HG02884 (cell line): ENCODE data around the gene CNN3.

Experiments used
- ATAC-seq: cut with Tn5 transposase; IDR thresholded peaks from one replicate; pipeline ENCODE4 v1.9.1; 2021; ENCODE audit warnings: mild to moderate bottlenecking, moderate library complexity; ENCODE audit not compliant: unreplicated experiment

The CNN3 gene

DNA sequence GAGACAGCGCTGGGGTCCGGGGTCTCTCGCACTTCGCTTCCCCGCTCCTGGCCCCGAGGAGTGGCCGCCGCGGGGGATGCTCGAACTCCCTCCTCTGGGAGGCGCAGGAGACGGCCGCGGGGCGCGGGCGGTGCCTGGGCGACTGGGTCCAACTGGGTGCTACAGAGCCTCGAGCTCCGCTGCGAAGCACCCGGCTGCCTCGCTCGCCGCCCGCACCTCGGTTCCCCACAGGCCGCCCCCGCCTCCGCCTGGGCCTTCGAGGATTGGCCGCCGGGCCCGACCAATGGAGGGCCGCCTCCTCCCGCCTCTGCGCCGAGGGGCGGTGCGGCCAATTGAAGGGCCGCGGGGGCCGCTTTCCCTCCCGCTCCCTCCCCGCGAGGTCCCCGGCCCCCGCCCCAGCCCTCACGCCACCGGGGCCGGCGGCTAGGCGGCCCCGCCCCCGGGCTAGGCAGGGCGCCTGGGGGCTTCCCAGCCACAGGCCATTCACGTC is at the start of gene CNN3:
Gene CNN3, minus strand, starts transcription at position 196 of the 490 bp plus-strand sequence. CDS start 216 bp downstream, outside the sequence.
- ATAC-seq, result peak; percentile 82

- no peak for ATAC-seq
Measured at GRCh38 chr1:94974824-94975223, 47.9 kb upstream of the CNN3 start.

GRCh38 chr1:94974241-94974640 is 47.3 kb upstream of the CNN3 start:
- ATAC-seq, result no peak

- ATAC-seq, result no peak
Measured at GRCh38 chr1:94973309-94973922, 46.5 kb upstream of the CNN3 start.

DNA sequence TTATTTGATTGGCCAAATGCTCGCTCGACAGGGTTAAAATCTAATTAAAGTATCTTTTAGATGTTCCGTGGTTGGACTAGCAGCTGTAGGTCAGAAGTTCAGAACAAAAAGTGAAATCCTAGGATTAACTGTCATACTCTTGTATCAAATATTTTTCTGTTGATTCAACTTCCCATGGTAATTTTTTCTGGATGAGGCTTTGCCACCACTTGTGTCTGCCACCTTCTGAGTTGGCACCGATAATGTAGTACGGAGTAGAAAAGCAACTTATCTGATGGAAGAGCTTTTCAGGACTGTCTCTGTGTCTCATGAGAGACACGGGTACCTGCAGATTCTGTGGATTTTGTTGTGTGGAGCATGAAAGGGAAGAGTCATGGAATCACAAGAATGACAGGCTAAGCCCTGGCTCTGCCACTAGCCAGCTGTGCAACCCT is 44.6 kb upstream of the CNN3 start:
- no peak for ATAC-seq

DNA sequence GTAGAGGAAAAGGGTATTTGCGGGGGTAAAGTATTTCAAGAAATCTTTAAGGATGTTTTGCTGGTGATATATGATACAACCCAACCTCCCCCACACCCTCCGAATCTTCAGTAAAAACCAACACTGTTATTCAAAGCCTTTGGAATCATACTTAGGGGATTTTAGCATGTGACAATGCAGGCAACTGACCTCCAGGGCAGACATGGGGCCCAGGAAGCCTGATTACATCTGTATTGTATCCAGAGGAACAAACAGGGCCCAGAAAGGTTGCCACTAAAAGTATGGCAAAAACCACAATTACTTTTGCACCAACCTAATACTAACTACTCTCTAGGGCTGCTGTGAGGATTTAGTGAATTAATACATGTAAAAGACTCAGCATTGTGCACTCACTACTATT is 43.9 kb upstream of the CNN3 start:
- ATAC-seq, result no peak

- no peak for ATAC-seq
Measured at GRCh38 chr1:94969137-94969536, 42.2 kb upstream of the CNN3 start.

DNA sequence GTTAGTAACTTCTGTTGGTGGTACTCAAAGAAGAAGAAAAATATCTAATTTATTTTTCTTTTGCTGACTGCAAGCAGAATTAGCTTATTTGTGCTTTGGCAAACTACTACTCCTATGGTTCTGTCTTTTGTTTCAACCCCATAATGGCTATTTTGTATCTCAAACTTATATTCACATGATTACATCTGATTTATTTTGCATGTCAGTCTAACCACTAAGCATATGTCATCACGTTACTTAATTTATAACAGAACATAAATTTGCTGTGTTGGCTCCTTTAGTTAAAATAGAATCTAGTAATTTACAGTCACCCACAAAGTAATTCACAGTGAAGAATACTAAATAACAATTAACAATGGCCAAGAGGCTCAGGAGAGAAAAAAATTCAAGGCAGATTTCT is 39.1 kb upstream of the CNN3 start:
- no peak for ATAC-seq

DNA sequence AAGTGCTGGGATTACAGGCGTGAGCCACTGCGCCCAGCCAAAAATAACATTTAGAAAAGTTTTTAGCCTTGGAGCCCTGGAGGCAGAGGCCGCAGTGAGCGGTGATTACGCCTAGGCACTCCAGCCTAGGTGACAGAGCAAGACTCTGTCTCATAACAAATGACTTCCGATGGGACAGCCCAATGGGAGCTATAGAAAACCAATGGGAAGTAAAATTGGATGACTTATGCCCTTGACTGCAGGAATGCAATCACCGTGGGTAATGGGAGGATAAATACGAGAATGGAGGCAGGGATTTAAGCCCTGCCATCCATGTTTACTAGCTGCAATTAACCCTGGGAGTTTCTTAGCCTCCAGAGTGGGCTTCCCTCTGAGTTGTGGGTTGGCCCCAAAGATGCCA is 37.0 kb upstream of the CNN3 start:
- no peak for ATAC-seq

DNA sequence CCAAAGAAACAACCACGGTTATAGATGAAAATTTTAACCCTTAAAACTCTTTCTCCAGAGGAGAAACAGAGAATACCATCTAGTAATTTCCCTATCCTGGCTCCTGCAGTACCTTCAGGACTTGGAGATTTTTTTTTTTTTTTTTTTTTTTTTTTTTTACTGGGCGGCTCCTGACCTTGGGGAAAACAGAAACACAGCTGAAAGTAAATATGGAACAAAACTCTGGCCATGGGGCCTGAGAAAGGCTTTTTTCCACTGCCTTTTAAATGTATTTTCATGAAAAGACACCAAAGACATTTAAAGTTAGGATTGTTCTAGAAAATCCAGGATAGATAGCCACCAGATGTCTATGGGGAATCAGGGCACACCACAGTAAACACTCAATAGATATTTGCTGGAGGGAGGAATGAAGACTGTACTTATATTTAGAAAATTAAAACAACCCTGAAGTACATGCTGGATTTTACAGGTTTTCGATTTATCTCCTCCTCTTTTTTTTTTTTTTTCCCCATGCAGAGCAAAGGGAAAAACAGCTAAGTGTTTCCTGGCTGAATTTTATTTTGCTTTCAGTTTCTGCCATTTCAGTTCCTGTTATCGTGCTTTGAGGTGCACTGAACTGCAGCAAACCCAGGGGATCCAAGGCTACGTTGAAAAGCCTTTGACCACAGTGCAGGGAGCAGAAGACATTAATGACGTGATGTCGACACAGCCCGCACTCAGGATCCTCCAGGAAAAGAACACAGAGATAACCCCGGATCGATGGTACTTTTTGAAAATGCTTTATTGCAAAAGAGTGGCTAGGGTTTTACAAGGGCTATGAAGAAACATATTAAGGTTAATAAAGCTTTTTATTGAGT is 35.7 kb upstream of the CNN3 start:
- peak; percentile 95 for ATAC-seq

DNA sequence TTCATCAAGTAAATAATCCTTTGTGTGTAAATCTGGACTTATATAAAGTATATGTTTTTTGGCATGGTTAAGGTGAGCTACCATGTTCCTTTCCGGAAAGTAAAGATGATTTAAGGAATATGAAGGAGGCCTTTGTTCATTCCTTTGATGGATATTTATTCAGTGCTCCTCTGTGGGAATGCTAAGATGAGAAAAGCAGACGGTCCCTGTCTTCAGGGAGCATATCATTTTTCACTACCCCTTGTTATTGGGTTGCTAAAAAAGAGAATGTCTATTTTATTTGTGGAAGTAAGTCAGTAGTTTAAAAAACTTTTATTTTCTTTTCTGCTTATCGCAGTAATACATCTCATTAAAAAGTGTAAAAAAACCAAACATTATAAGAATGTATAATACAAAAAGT is 35.1 kb upstream of the CNN3 start:
- ATAC-seq, result no peak

DNA sequence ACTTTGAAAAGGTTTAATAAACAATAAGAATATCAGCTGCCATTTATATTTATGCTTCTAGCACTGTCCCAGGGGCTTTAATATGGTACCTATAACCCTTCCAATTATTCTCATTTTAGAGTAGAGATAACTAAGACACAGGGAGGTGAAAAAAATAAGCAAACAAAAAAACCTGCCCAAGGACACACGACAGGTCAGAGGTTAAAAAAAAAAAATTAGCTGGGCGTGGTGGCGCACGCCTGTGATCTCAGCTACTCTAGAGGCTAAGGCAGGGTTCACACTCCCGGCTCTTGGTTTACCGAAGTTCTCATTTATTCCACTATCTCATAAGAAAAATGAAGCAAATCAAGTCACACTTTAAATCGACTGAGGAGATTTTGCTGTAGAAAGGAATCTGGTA is 34.7 kb upstream of the CNN3 start:
- no peak for ATAC-seq

- ATAC-seq, result no peak
Measured at GRCh38 chr1:94958081-94958480, 31.2 kb upstream of the CNN3 start.

DNA sequence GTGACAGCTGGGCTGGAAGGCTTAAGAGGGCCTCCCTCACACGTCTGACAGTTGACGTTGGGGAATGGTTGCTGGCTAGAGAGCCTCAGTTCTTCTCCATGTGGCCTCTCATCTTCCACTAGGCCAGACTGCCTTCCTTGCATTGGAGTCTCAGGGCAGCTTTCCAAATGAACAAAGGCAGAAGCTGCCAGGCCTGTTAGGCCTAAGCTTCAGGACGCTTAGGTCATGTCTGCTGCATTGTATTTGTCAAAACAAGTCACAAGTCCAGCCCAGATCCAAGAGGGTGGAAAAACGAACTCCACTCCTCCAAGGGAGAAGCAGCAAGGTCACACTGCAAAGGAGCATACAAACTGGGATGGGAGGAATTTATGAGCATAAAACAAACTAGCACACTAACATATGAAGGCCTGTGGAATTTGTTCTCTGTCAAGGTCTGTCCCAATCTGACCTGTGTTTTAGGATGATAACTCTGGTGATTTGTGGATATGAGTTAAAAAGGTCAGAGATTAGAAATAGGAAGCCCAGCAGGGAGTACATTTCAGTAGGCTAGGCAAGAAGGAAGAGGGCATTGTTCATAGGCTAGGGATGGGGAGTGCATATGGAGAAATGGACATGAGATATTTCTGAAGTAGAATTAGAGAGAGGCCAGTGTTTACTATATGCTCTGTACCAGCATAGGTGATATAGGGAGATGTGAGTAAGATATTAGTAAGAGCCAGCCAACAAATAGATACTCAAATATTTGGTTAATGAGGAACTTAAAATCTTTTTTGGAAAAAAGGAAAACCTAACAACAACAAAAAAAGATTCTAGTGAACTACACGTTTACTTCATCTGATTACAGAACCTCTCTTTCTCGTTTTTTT is 29.1 kb upstream of the CNN3 start:
- ATAC-seq, result no peak

- ATAC-seq, result no peak
Measured at GRCh38 chr1:94954263-94955220, 27.6 kb upstream of the CNN3 start.

DNA sequence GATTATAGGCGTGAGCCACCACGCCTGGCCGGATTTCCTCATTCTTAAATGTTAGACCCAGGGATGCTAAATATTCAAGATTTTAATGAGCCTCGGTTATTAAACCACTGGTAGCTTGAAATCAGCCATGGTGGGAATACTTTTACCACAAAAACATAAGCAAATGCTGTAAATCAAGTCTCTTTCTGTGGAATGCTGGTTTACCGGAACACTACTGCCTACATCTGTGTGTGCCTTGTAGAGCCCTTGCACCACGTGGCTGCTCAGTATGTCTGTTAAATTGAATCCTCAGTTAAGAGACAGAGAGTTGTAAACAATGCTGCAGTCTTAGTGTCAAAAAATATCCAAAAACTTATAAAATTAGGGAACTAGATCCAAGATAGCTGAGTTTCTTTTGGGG is 26.8 kb upstream of the CNN3 start:
- ATAC-seq, result no peak

GRCh38 chr1:94953107-94953506 is 26.2 kb upstream of the CNN3 start:
- no peak for ATAC-seq

DNA sequence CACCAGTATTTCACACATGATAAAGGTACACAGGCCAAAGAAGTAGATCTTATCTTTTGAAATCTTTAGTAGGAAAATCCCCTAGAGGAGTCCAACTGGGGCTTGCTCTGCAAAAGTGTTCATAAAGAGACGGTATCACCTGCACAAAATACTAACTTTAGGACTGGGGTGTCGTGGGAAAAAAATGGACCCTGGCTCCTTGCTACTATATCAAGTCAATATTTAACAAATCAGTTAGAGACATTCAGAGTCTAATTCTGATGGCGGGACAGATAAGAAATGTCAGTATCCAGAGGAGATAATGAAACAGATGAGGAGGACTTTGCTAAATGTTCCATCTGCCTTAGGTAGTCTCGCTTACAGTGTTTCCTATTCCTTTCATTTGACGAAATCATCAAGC is 25.6 kb upstream of the CNN3 start:
- no peak for ATAC-seq

DNA sequence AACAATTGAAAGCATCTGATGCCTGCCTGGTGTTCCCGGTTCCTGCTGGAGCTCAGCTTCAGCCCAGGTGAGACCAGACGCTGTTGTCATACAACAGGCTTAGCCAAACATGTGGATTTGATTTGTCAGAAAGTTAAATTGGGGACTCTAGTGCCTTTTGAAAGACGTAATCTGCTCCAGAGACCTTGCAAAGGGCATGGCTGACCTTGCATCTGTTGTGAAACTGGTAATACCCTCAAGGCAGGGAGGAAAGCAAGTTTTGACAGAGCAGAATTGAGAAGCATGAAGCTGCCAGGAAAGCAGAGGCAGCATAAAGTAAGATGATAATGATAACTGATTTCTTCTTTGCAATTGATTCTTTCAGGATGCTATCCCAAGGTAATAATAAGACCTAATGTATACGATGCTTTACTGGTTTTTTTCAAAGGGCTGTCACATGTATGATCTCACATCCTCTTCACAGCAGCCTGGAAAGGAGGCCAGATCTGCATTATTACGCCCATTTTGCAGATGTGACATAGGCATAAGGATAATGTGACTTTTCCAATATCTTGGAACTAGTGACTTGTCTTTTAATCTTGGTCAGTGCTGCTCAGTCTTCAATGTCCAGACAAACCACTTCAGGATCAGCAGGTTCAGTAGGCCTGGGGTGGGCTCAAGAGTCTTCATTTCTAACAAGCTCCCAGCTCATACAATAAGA is 24.7 kb upstream of the CNN3 start:
- ATAC-seq, result no peak

GRCh38 chr1:94951046-94951445 is 24.1 kb upstream of the CNN3 start:
- no peak for ATAC-seq
